RKO (cell line): Measurements from ENCODE around the gene SNX27.
"Not testable (repeated sequence)": the region's sequence is repeated elsewhere in the genome, so short reads cannot be mapped to it uniquely, and the experiment has no call there.

Experiments used
- DNase-seq: peaks from one replicate; pipeline ENCODE4 v3.0.0-alpha.2; 2016; ENCODE audit warnings: low spot score

The SNX27 gene

DNA sequence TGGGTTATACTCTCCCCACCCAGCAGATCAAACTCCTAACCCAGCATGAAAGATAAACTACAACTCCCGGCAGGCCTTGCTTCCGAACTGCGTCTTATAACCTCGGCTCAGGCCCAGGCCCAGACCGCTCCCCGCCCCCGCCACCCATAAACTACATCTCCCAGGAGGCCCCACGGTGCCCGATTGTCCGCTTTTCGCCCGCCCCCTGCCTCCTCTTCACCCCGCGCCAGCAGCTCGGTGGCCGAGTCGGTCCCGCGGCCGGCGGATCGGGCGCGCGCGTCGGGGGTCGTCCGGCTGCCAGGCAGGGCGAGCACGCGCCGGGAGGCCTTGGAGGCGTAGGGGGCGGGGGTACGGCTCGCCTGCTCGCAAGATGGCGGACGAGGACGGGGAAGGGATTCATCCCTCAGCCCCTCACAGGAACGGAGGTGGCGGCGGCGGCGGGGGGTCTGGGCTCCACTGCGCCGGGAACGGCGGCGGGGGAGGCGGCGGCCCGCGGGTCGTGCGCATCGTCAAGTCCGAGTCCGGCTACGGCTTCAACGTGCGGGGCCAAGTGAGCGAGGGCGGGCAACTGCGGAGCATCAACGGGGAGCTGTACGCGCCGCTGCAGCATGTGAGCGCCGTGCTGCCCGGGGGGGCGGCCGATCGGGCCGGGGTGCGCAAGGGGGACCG, at the start of gene SNX27:
Gene SNX27, plus strand, starts transcription at position 219 of the 669 bp plus-strand sequence. Its CDS starts 152 bp downstream, at position 371.
- peak; percentile 94 for DNase-seq

DNA sequence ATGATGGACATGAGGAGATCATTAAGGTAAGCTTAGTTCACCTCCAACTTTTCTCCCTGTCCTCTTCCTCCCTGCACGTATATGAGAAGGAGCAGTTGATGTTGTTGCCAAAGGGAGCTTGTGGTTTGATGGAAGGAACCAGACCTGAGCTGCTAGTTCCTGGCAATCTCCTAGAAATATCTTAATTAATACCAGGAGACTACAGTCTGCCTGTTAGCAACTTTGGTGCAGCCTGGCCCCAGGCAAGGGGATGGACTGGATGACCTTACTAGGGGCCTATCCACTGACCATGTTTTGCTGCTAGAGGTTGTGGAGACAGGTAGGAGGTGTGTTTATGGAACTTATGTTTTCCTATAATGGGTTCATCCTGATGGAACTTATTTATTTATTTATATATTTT, 49.2 kb upstream of the SNX27 start:
- DNase-seq: no peak

DNA sequence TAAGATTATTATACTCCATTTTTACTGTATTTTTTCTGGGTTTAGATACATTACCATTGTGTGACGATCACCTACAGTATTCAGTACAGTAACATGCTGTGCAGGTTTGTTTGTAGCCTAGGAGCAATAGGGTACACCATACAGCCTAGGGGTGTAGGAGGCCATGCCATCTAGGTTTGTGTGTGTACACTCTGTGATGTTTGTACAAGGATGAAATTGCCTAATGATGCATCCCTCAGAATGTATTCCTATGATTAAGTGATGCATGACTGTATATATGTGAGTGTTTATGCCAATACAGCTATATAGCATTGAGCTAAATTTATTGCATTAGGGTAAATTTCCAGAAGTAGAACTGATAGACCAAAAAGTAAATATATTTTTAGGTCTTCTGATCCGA, 48.5 kb upstream of the SNX27 start:
- no peak for DNase-seq

DNA sequence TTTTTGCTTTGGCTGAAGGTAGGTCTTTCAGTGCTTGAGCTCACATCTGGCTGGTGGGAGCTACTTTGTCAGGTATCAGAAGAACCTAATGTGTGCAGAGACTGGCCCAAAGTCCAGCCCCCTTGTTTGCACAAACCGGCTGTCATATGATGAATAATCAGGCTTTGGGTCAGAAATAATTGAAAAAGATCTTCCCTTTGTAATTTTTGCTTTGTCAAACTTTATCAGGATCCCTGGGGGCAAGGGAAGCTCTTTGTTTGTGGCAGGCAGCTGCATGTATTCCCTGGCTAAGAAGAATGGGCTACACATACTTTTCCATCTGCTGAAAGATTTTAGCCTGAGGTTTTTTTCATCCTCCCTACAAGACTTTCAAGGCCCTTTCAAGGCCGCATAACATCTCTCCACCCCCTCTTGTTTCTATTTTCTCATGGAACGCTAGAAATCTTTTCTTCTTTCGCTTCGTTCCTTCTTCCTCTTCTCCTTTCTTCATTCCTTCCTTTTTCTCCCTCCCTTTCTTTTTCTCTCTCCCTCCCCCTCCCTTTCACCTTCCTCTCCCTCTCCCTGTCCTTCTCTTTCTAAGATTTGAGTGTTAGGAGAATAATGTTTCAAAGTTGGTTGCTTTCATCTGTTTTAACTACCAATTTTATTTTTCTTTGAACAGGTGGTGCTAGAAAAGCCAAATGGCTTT, 46.2 kb upstream of the SNX27 start:
- no peak for DNase-seq

DNA sequence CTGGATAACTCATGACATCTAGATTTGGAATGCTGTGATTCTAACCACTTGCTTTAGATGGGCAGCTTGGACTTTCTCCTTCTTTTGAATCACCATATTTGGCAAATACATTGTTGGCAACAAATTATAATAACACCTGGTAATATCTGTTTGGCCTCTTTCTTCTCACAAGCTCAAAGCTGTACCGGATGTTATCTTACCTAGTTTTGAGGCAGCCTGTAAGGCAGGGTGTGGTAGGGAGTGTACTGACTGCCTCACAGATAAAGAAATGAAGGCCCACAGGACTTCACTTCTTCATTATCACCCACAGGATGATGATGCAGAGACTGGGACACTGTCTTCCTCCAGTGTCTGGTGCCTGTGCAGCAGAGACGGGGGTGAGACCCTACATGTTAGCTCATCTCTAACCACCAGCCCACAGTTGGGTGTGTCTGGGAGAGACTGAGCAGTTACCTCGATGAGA, 43.2 kb upstream of the SNX27 start:
- DNase-seq: no peak

DNA sequence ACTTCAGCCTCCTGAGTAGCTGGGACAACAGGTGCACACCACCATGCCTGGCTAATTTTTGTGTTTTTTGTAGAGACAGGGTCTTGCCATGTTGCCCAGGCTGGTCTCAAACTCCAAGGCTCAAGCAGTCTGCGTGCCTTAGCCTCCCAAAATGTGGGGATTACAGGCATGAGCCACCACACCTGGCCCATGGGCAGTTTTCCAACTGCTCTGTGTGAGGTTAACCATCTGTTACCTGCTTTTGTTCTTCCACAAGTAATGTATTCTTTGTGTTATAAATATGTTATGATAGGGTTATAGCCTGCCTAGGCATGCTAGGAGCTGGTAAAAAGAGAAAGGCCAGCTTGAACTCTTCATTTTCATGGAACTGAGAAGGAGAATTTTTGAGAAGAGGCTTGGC, 41.0 kb upstream of the SNX27 start:
- DNase-seq: no peak

DNA sequence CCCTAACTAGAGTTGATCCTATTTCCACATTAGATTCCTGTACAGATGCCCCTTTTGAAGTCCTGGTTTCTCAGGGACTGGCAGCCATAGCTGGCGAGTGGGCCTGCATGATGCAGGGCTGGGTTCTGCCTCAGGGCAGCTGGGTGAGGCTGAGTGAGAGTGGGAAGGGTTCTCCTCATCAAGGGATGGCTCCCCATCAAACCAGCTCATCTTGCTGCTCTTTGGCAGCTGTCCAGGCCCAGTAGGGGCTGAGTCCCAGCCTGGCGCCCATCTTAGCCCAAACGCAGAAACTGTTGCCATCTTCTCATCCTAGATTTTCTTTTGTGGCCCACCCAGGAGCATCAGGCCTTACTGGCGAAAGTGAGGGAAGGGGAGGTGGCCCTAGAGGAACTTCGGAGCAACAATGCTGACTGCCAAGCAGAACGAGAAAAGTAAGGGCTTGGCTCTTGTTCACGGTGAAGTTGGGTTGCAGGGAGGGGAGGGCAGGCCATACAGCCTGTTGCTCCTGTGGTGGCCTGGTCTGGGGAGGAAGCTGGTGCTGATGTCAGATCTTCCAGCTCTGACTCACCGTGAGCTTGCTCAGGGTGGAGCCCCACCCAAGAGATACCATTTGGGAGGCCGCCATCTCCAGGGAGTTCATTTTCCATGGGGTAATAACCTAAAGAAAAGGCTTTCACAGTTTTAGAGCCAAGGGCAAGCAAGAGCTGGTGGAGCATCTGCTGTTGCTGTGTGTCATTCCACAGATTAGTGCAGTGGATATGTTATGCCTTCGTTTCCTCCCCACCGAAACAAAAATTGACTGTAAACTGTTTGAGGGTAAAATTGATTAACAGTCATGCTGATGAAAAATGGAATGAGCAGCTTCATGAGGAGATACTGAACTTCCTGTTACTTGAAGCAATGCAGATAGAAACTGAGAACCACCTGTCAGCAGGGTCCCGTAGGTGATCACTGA, 37.0 kb upstream of the SNX27 start:
- no peak for DNase-seq

DNA sequence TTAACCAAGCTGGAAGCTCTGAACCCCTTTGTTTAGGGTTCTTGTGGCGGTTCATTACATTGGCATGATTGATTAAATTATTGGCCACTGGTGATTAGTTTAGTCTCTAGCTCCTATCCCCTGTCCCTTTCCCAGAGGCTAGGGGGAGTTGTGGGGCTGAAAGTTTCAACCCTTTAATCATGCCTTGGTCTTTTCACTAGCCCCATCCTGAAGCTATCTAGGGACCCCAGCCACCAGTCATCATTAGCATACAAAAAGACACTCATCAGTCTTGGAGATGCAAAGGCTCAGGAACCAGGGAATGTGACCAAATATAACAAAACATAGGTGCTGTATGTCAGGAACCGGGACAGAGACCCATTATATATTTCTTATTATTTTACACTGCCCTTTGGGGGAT, 34.7 kb upstream of the SNX27 start:
- DNase-seq: no peak

DNA sequence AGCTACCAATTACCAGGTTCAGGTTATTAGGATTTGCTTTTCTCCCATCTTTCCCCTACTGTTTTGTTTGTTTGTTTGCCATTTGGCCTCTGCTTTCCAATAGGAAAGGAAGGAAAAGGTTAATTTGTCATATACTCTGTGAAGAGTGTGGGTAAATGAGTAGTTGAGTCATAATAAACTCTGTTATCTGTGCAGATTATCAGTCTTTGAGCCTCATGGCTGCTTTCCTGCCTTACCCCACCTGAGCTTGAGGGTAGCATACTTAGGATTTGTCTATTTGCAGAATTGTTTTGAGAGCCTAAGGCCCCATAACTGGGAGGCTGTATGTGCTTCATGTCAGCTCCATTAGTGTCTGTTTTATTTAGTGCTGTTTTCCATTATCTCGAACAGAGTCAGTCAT, 32.9 kb upstream of the SNX27 start:
- no peak for DNase-seq

DNA sequence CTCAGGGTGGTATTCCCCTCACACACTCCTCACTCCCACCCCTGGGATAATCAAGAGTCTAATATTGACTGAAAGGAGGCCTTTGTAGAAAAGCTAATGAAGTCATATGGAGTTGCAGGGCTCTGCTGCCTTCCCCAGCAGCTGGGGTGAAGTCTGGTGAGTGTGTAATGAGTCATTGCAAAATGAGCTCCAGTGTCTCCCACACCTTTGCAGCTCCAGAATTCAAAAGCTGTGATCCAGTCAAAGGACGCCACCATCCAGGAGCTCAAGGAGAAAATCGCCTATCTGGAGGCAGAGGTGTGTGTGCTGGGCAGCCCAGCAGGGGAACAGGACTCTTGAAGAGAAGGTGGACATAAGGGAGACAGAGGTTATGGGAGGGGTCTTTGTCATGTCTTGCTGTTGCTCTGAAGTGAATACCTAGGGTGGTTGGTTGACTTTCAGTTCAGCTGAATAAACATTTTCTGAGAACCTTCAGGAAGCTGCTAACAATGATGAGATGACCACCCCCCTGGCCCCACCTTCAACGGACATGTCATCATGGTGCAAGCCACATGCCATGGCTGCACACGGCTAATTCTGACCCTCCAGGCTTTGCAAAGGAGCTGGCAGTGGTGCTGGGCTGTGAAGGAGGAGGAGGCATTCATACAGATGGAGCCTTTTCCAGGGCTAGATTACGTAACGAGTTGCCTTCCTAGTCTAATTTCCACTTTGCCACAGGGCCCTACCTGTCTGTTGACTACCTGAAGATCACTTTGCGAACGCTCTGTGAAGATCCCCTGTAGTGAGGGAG, 32.2 kb upstream of the SNX27 start:
- DNase-seq: peak; percentile 58

DNA sequence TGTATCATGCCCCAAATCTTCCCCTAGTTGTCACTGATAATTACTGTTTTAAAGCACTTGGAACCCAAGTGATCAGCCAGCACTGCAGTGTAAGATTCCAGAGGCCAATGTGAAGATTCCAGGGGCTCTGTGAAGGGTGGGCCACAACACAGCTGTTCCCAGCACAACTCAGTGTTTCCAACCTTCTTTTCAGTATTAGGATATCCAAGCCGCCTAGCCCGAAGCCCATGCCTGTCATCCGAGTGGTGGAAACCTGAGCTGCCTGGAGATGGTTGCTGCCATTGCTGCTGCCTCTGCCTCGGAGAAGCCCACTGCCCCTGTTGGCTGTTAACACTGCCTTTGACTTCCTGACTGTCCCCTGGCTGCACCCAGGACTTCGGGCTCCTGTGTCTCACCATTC, 30.4 kb upstream of the SNX27 start:
- DNase-seq: no peak

DNA sequence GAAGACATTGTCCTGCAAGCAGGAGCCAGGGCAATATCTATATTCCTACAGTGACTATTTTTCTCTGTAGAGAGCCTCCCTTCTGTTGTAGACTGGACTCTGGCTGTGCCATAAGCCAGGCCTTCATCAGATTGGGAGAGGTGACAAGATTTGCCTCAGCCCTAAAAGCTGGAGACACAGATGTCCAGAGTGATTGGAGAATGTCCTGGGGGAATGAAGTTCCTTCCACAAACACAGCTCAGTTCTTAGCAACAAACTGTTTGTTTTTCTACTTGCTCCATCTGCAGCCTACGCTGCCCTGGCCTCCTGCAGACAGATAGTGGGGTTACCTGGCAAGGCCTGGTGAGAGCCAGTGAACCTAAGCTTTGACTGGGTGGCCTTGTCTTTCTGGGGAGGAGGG, 29.9 kb upstream of the SNX27 start:
- no peak for DNase-seq

DNA sequence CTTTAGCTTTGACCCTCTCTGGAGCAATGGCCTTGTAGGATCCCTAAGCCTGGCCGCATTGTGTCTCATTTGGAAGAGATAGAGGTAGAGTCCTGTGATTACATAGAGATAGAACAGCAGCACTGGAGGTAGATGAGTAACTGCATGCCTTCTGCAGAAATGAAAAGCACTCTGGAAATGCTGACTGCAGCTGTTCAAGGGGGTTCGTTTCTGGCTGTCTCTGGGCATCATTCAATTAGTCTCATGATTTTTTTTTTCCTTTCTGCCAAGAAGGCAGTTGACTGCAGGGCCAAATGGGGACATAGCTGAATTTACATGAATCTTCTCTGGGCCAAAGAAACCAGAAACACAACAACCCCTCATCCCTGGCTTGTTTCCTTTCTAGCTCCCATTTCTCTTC, 28.1 kb upstream of the SNX27 start:
- DNase-seq: no peak

DNA sequence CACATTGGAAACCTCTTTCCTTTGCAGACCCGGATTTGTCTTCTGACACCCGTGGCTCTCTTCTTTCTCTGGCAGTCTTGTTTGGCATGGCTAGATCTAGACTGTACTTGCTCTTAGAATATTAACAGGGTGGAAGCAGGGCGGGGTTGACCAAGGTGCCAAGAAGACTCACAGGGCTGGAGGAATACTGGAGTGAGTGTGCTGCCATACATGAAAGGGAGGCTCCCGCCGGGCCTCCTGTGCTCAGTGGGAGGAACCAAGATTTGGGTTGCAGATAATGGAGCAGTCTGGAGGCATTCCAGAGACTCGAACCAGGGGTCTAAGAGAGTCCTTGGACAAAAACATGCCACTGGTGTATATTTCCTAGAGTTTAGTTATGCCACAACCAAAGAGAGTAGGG, 27.6 kb upstream of the SNX27 start:
- DNase-seq: no peak

DNA sequence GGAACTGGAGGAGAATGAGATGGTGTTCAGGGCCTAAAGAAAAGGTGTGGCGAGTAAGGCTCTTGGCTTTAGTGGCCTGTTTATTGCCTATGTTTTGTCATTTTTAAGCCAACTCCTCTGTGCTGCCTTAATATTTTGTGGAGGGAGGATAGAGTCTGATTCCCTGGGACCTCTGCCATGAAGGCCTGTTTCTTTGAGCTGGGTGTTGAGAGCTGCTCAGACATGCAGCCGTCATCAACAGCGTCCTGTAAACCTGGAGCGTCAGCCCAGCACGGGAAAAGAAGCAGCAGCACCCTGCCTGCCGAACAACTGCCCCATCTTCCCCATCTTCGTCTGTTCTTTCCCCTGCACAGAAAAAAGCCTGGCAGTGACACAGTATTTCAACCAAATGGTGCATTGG, 27.1 kb upstream of the SNX27 start:
- no peak for DNase-seq

DNA sequence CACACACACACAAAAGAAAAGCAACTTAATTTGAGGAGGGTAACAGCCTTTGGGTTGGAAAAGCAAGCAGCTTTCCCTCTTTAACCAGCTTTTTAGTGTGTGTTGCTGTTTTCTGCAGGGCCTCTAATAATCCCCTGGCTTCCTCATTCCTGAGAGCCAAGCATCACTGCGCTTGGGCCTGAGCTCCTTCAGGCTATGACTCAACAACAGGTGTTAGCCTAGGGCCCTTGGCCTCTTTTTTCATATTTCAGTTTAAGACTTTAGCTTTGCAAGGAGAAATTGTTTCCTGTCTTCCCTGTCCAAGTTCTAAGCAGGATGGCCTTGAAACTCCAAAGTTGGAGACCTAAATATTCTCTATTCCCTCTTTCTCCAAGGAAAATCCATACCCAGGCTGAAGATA, 26.2 kb upstream of the SNX27 start:
- DNase-seq: peak; percentile 56

DNA sequence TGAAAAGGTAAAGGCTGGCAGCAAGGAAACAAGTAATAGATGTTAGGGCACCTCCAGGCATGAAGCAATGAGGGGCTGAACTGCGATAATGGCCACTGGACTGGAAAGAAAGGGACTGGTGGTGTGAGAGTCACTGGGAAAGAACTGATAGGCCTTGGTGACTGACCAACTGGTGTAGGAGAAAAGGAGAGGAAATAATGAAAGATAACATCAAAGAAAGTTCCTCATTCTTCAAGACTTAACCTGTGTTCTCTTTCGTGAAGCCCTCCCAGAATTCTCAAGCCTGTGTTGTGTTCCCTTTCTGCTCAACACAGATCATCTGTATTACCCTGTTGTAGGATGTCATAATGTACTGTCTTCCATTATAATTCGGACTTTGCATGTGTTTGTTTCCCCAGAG, 20.9 kb upstream of the SNX27 start:
- DNase-seq: no peak

DNA sequence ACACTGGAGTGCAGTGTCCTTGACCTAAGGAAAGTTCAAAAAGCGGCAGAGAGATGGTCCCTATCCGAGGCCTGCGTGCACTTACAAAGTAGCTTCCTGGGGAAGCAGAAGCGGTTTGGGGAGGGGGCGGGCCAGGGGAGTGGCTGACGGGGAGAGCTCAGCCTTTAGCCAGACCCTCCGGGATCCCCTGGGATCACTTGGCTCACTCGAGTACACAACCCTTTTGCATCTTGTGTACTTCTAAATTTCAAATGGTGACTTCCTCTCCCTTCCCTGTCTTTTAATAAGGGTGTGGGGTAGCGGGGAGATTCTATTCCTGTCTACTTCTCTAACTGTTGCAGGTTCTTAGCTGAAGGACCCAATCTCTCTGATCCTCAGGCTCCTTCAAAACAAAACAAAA, 18.1 kb upstream of the SNX27 start:
- DNase-seq: no peak

DNA sequence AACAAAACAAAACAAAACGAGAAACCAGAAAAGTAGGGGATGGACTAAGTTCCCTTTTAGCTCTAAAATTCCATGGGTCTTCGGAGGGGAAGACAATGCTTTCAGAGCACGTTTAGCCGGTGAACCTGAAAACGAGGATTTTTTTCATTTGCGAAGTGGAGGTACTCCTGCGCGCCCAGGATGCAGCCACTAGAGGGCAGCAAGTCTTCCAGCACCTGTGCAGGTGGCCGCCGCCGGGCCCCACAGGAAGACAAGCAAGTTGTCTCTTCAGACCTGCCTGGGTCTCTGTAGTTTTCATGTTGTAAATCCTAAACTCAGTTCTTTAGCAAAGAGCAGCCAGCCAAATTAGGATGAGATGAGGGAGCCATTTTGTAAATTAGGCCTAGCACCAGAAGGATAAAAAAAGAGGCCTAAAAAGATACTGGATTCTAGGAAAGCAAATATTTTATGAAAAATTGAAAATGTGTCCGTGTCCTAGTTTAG, 17.7 kb upstream of the SNX27 start:
- DNase-seq: peak; percentile 32

DNA sequence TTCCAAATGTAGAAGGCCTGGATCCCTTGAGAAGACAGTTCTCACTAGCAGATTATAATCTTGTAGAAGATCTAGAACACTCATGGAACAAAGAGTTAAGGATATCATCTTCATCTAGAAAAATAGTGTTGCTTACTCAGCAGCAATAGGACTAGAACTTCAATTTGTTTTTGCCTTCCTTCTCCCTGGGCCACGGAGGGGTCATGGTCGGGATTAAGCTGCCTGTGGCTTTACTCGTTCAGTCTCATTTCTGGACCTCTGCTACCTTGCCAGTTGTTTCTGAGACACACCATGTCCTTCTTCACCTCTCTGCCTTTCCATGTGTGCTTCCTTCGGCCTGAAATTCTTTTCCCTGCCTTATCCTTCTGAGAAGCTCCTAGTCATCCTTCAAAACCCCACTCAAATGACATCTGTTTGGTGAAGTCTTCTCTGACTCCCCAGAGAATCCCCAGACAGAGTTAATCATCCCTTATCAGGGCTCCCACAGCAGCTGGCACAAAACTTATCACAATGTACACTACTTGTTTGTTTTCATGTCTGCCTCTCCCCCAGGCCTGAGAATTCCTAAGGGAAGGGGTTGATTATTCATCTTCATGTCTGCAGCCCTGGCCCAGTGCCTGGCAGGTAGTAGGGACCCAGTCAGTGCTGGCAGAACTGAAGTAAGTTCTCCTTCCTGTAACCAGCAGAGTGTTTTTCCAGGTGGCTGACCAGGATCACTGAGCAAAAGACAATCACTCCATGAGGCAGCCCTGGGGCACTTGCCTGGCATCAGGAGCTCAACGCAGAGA, 15.5 kb upstream of the SNX27 start:
- no peak for DNase-seq

DNA sequence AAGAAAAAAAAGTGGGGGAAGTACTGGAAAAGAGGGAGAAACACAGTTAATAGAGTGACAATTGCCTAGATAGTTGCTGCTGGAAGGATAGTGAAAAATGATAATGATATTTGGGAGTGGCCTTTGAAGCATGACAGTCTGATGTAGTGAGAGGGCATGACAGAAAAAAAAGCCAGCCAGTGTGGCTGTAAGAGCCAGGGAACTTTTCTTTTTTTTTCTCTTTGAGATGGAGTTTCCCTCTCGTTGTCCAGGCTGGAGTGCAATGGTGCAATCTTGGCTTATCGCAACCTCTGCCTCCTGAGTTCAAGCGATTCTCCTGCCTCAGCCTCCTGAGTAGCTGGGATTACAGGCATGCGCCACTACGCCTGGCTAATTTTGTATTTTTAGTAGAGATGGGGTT, 9.3 kb upstream of the SNX27 start:
- DNase-seq: not testable (repeated sequence)
